CD8-positive, alpha-beta memory T cell (primary cell): ENCODE data around the gene IKZF2. TPM values are rescaled to one million over a fixed set of nuclear protein-coding genes. Genes with fewer than 3 reads are reported as not detected.

ENCODE experiments used
- CTCF ChIA-PET: fragments of 350-600 bp; sonication (Branson Sonifier 250); formaldehyde crosslinking; loops from one replicate; lab custom pipeline; 2021; ENCODE audit warnings: antibody characterized with exemption; lab: Charles Lee
- POLR2A ChIA-PET: fragments of 350-600 bp; sonication (Branson Sonifier 250); formaldehyde crosslinking; loops from one replicate; lab custom pipeline; 2021; ENCODE audit warnings: antibody characterized with exemption; lab: Charles Lee
- DNase-seq, 5 donors: peaks; one replicate each; pipeline versions ENCODE4 v3.0.0 to v3.0.0-alpha.2; 2020 to 2022; ENCODE audit warnings: mixed read lengths in 1 of 5
- H3K27ac ChIP-seq: one replicate; pipeline ENCODE4 v1.7.0; 2013; ENCODE audit warnings: low read depth, mild to moderate bottlenecking, low read length, moderate library complexity
- H3K27me3 ChIP-seq: 2 replicates; pipeline ENCODE4 v1.7.0; 2013; ENCODE audit warnings: low read length, mild to moderate bottlenecking; ENCODE audit not compliant: insufficient read depth, poor library complexity, severe bottlenecking
- H3K36me3 ChIP-seq: 2 replicates; pipeline ENCODE4 v1.7.0; 2013; ENCODE audit warnings: mild to moderate bottlenecking, low read length, moderate library complexity; ENCODE audit not compliant: insufficient read depth
- H3K4me1 ChIP-seq: 2 replicates; pipeline ENCODE4 v1.7.0; 2013; ENCODE audit warnings: mild to moderate bottlenecking, low read length, moderate library complexity; ENCODE audit not compliant: insufficient read depth
- H3K4me3 ChIP-seq: 2 replicates; pipeline ENCODE4 v1.7.0; 2013; ENCODE audit warnings: mild to moderate bottlenecking, low read length
- H3K9me3 ChIP-seq: 2 replicates; pipeline ENCODE4 v1.7.0; 2013; ENCODE audit warnings: mild to moderate bottlenecking, low read length
- H3K27ac Mint-ChIP-seq, 8 donors: one replicate each; pipeline ENCODE4 v1.8.0; 2020 to 2021; ENCODE audit warnings: mixed read lengths in 8 of 8, mild to moderate bottlenecking in 6 of 8, inconsistent platforms in 3 of 8, moderate library complexity in 3 of 8
- H3K27me3 Mint-ChIP-seq, 2 donors: one replicate each; pipeline ENCODE4 v1.8.0; 2020 to 2021; ENCODE audit warnings: mixed read lengths in 2 of 2, mild to moderate bottlenecking in 1 of 2, moderate library complexity in 1 of 2
- H3K36me3 Mint-ChIP-seq, 3 donors: one replicate each; pipeline ENCODE4 v1.8.0; 2020 to 2021; ENCODE audit warnings: mixed read lengths in 3 of 3, inconsistent platforms in 1 of 3, mild to moderate bottlenecking in 1 of 3
- H3K4me1 Mint-ChIP-seq, 3 donors: one replicate each; pipeline ENCODE4 v1.8.0; 2020 to 2021; ENCODE audit warnings: mixed read lengths in 3 of 3, inconsistent platforms in 1 of 3, mild to moderate bottlenecking in 1 of 3
- H3K4me3 Mint-ChIP-seq, 7 donors: one replicate each; pipeline ENCODE4 v1.8.0; 2020 to 2021; ENCODE audit warnings: mixed read lengths in 7 of 7, mild to moderate bottlenecking in 6 of 7, moderate library complexity in 4 of 7, inconsistent platforms in 2 of 7
- H3K9me3 Mint-ChIP-seq, 5 donors: one replicate each; pipeline ENCODE4 v1.8.0; 2020 to 2022; ENCODE audit warnings: mixed read lengths in 5 of 5, mild to moderate bottlenecking in 3 of 5, moderate library complexity in 2 of 5, inconsistent platforms in 1 of 5
- polyA plus RNA-seq: library from polyadenylated mRNA; unstranded; fragments of 300-500 nt; fragmentation: Illumina TruSeq; gene quantifications from one replicate; pipeline ENCODE4 v1.2.3, GENCODE V29; 2021
- total RNA-seq, 2 experiments: library from RNA; stranded (reverse); gene quantifications; one replicate each; pipeline ENCODE4 v1.2.3, GENCODE V29; 2021

Gene IKZF2
- total RNA-seq (10 to 100 TPM in 1 of 2 experiments, 1 to 10 TPM in 1; 8.9 to 10.0 TPM), polyA plus RNA-seq (4.0 TPM)

DNA sequence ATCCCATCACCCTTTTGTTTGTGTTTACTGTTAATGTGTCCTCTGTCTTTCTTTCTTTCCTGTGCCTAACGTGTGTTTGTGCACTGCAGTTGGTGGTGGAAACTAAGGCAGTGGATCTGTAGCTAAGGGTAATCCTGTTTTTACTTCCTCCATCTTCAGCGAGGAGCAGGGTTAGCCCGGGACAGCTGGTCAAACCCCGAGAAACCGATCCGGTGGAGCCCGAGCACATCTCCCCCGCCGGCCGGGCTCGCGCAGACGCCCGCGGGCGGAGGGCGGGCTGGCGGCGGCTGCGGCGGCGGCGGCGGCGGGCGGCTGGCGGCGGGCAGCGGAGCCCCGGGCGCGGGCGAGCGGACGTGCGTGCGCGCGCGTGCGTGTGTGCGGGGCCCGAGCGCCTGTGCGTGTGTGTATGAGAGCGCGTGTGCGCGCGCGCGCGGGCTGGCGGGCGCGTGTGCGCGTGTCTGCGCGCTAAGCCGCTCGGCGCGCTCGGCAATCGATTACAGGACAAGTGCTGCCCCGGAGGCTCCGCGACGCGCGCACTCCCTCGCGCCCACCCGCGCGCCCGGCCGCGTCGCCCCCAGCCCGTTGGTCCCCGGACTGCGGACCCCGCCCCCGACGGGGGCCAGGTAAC lies at the start of gene IKZF2:
TSS of gene IKZF2 (minus strand) at position 176 of the 628 bp plus-strand sequence. CDS start 2,983 bp downstream, outside the sequence.
- Mint-ChIP-seq H3K4me3 (peak within 1 kb of the TSS; percentile 90 to 98 (median 92)), H3K9me3 (no peaks in the 10 kb centered on the region), H3K27ac (peak within 1 kb of the TSS; percentile 83 to 98 (median 92)), H3K36me3 (peaks cover 0 to 6% (median 0%) of the 10 kb centered on the region in 3 donors), H3K27me3 (peaks cover 2 to 56% of the 10 kb centered on the region in 2 donors), H3K4me1 (peaks cover 28 to 61% (median 45%) of the 10 kb centered on the region in 3 donors)
- Histone ChIP-seq H3K4me3 (peak within 1 kb of the TSS; percentile 69), H3K27me3 (no peaks in the 10 kb centered on the region), H3K36me3 (no peaks in the 10 kb centered on the region), H3K27ac (peak within 1 kb of the TSS; percentile 52), H3K9me3 (no peaks in the 10 kb centered on the region), H3K4me1 (peaks cover 4% of the 10 kb centered on the region)
- DNase-seq, result peak; percentile 64 to 80 (median 77)
- ChIA-PET CTCF (interaction anchor here (1.1 kb wide), 1 partner anchor 23 kb away, joined by 3 read pairs; no protein-coding TSS in a partner anchor), POLR2A (no interaction called here)

DNA sequence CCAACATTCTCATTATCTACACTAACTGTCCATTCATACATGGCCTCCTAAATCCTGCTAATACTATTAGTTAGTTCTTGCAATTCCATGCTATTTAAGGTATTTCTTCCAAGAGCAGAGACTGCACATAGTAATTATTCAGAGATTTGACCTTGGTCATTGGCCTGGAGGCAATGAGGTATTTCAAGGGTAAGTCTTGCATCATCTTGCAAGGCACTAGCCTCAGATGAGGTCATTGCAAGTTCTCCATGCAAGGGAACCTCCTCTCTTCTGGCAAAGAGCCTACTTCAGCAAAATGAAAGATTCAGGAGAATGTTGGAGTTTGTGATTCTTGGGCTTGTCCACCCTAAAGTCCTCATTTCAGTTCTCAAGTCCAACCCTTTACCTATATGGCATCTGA lies 48.5 kb upstream of the IKZF2 start:
- Histone ChIP-seq H3K36me3 (no peaks in the 10 kb centered on the region), H3K4me3 (no peak overlapping the region), H3K27me3 (no peaks in the 10 kb centered on the region), H3K4me1 (no peaks in the 10 kb centered on the region), H3K27ac (no peak overlapping the region), H3K9me3 (no peaks in the 10 kb centered on the region)
- H3K4me3 Mint-ChIP-seq, result no peak overlapping the region
- DNase-seq, result no peak
- H3K4me1 Mint-ChIP-seq, result no peaks in the 10 kb centered on the region
- no peaks in the 10 kb centered on the region for H3K27me3 Mint-ChIP-seq
- peaks cover 0 to 3% (median 0%) of the 10 kb centered on the region in 3 donors for H3K36me3 Mint-ChIP-seq
- no peak overlapping the region for H3K27ac Mint-ChIP-seq
- ChIA-PET POLR2A (no interaction called here), CTCF (interaction anchor here (0.7 kb wide), 1 partner anchor 107 kb away, joined by 3 read pairs; no protein-coding TSS in a partner anchor)
- peaks cover 0 to 2% (median 0%) of the 10 kb centered on the region in 5 donors for H3K9me3 Mint-ChIP-seq

GRCh38 chr2:213189001-213189899 lies 37.8 kb upstream of the IKZF2 start:
- Histone ChIP-seq H3K27ac (no peak overlapping the region), H3K4me3 (no peak overlapping the region), H3K4me1 (no peaks in the 10 kb centered on the region), H3K36me3 (no peaks in the 10 kb centered on the region), H3K9me3 (no peaks in the 10 kb centered on the region), H3K27me3 (no peaks in the 10 kb centered on the region)
- no peaks in the 10 kb centered on the region for H3K27me3 Mint-ChIP-seq
- H3K9me3 Mint-ChIP-seq, result peaks cover 0 to 2% (median 0%) of the 10 kb centered on the region in 5 donors
- no peak overlapping the region for H3K27ac Mint-ChIP-seq
- CTCF ChIA-PET, result no interaction called here
- DNase-seq, result no peak
- no peaks in the 10 kb centered on the region for H3K4me1 Mint-ChIP-seq
- POLR2A ChIA-PET, result no interaction called here
- H3K36me3 Mint-ChIP-seq, result no peaks in the 10 kb centered on the region
- H3K4me3 Mint-ChIP-seq, result no peak overlapping the region

DNA sequence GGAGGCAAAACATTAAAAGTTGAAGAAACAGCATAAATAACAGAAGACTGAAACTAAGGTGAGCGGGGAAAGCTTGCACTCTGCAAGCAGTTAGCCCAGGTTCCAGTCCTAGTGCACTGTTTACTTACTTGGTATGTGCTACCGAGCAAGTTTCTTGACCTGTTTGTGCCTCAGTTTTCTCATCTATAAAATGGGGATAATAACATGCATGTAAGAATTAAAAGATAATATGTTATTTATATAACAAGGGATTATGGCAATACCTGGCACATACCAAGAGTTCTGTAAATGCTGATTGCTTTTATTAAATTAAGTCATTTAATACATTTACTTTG lies 37.1 kb upstream of the IKZF2 start:
- CTCF ChIA-PET, result no interaction called here
- peaks cover 0 to 2% (median 0%) of the 10 kb centered on the region in 5 donors for H3K9me3 Mint-ChIP-seq
- no peaks in the 10 kb centered on the region for H3K27me3 Mint-ChIP-seq
- H3K4me1 ChIP-seq, result no peaks in the 10 kb centered on the region
- H3K9me3 ChIP-seq, result no peaks in the 10 kb centered on the region
- no peaks in the 10 kb centered on the region for H3K4me1 Mint-ChIP-seq
- no peak overlapping the region for H3K4me3 Mint-ChIP-seq
- H3K36me3 ChIP-seq, result no peaks in the 10 kb centered on the region
- no peak overlapping the region for H3K27ac Mint-ChIP-seq
- DNase-seq, result no peak
- no peak overlapping the region for H3K4me3 ChIP-seq
- no peak overlapping the region for H3K27ac ChIP-seq
- no peaks in the 10 kb centered on the region for H3K36me3 Mint-ChIP-seq
- POLR2A ChIA-PET, result no interaction called here
- H3K27me3 ChIP-seq, result no peaks in the 10 kb centered on the region

- Mint-ChIP-seq H3K4me3 (no peak overlapping the region), H3K36me3 (no peaks in the 10 kb centered on the region), H3K9me3 (peaks cover 0 to 2% (median 0%) of the 10 kb centered on the region in 5 donors), H3K4me1 (no peaks in the 10 kb centered on the region), H3K27ac (no peak overlapping the region), H3K27me3 (no peaks in the 10 kb centered on the region)
- POLR2A ChIA-PET, result no interaction called here
- no peak for DNase-seq
- Histone ChIP-seq H3K9me3 (no peaks in the 10 kb centered on the region), H3K27ac (no peak overlapping the region), H3K27me3 (no peaks in the 10 kb centered on the region), H3K4me1 (no peaks in the 10 kb centered on the region), H3K36me3 (no peaks in the 10 kb centered on the region), H3K4me3 (no peak overlapping the region)
- CTCF ChIA-PET, result no interaction called here
These were observed 36.6 kb upstream of the IKZF2 start for GRCh38 chr2:213187833-213188532.

DNA sequence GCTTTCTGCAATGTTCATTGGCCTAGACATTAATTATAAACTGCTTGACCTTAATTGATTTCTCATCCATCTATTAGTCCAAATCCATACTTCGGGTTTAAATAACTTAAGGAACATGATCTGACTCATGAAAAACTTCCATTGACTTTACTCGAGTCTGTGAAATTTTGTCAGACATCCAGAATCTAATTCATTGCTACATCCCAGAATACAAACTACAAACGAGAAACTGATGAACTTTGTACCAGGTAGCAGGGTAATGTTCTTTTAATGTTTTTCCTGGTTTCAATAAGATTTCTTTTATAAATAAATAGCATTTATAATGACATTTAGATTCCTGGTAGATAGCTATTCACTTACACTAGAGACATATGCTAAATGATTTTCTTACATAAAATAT lies 36.0 kb upstream of the IKZF2 start:
- H3K27me3 Mint-ChIP-seq, result no peaks in the 10 kb centered on the region
- Histone ChIP-seq H3K4me3 (no peak overlapping the region), H3K27ac (no peak overlapping the region), H3K27me3 (no peaks in the 10 kb centered on the region), H3K9me3 (no peaks in the 10 kb centered on the region), H3K36me3 (no peaks in the 10 kb centered on the region), H3K4me1 (no peaks in the 10 kb centered on the region)
- ChIA-PET CTCF (no interaction called here), POLR2A (no interaction called here)
- no peak overlapping the region for H3K4me3 Mint-ChIP-seq
- H3K9me3 Mint-ChIP-seq, result peaks cover 0 to 2% (median 0%) of the 10 kb centered on the region in 5 donors
- DNase-seq, result no peak
- H3K4me1 Mint-ChIP-seq, result no peaks in the 10 kb centered on the region
- H3K36me3 Mint-ChIP-seq, result no peaks in the 10 kb centered on the region
- H3K27ac Mint-ChIP-seq, result no peak overlapping the region

DNA sequence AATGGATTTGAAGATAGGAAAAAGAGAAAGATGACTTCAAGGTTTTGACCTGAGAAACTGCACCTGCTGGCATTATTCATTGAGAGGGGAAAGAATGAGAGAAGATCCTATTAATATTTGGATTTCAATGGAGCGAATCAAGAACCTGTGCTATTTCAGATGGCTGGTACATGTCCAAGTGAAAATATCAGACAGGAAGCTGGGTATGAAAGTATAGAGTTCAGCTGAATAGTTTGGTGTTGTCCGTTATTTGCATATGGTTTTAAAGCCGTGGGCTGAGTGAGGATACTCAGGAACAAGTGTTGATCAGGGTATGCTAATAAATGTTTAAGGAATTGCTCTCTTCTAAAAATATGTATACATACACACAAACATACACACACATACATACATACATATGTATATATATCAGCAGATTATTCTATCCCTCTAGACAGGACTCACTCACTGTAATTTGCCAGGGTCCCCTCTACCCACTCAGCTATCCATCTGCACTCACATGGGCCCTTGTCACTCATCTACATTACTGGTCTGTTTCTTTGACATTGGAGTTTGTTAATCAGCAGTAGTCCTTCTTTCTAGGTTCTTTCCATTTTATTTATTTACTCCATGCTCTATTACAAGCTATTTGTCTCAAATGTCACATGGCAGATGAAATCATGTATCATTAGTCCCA lies 33.9 kb upstream of the IKZF2 start:
- Mint-ChIP-seq H3K4me3 (no peak overlapping the region), H3K27ac (no peak overlapping the region), H3K9me3 (peaks cover 0 to 2% (median 0%) of the 10 kb centered on the region in 5 donors), H3K27me3 (no peaks in the 10 kb centered on the region), H3K4me1 (no peaks in the 10 kb centered on the region), H3K36me3 (no peaks in the 10 kb centered on the region)
- Histone ChIP-seq H3K4me1 (no peaks in the 10 kb centered on the region), H3K27me3 (no peaks in the 10 kb centered on the region), H3K9me3 (no peaks in the 10 kb centered on the region), H3K27ac (no peak overlapping the region), H3K36me3 (no peaks in the 10 kb centered on the region), H3K4me3 (no peak overlapping the region)
- ChIA-PET POLR2A (no interaction called here), CTCF (no interaction called here)
- no peak for DNase-seq
